HS-5 (cell line): ENCODE results near the gene RNF6.
"Not testable (repeated sequence)": the region's sequence is repeated elsewhere in the genome, so short reads cannot be mapped to it uniquely, and the experiment has no call there.

Source experiments
- DNase-seq: peaks from one replicate; pipeline ENCODE4 v3.0.0-alpha.2; 2012; ENCODE audit warnings: low read depth

Gene RNF6

GRCh38 chr13:26221721-26222519 is at the start of gene RNF6:
Gene RNF6, minus strand, starts transcription at chr13:26222314. Its CDS starts 2,665 bp downstream, at chr13:26219649.
- DNase-seq = peak; percentile 71

DNA sequence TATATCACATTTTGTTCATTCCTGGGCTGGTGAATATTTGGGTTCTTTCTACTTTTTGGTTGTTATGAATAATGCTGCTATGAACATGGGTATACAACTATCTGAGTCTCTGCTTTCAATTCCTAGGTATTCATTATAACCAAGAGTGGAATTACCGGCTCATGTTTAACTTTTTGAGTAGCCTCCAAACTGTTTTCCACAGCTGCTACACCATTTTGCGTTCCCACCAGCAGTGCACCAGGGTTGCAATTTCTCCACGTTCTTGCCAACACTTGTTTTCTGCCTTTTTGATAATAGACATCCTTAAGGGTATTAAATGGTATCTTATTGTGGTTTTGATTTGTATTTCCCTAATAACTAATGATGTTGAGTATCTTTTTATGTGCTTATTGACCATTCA is 48.6 kb upstream of the RNF6 start:
- no peak for DNase-seq

DNA sequence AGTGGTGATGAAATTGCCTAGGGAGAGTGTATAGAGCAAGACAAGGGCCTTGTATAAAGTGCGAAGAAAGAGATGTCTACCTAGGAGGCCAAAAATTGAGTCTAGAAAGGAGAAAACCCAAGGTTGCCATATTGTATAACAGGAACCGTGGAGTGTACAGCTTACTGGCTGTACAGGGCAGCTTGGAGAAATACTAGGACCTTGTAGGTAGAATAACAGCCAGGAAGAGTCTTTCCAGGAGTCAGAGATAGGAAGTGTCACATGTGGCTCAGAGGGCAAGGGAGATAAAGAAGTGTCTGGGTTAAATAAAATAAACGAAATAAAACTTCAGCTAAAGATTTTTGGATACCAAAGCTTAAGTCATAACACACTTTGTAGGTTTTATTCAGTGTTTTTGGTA is 44.2 kb upstream of the RNF6 start:
- DNase-seq = no peak

DNA sequence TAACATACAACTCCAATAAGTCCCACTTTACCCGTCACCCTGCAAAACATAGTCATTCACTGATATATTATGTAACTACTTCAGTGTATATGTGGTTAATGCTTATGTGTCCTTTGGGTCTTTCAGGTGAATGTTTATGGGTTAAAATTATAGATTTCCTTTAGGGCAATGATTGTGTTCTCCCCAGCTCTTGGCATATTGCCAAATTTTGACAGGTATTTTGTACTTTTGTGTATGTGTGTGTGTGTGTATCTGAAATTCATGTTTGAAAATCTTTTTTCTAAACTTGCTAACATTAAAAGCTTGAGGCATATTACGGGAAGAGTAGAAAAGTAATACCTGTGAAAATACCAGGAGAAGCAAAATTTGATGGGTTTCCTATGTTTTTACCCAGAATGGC is 40.0 kb upstream of the RNF6 start:
- no peak for DNase-seq

- no peak for DNase-seq
Observed at GRCh38 chr13:26259634-26260033, 37.5 kb upstream of the RNF6 start.

DNA sequence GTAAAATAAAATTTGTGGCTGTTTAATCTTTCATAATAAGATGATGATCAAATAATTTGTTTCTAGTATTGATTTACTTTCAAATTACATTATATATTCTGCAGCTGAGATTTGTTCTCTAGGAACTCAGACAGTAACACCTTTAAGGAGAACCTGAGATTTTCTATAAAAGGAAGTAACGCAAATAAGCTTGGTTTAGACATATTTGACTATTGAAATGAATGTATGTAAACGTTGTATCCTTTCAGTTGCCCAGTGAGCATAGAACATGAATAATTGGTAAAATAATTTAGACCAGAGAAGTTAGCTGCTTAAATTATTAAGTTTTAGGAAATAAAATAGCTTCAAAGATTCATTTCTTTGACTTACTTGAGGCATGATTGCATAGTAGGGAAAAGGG is 34.9 kb upstream of the RNF6 start:
- no peak for DNase-seq

DNA sequence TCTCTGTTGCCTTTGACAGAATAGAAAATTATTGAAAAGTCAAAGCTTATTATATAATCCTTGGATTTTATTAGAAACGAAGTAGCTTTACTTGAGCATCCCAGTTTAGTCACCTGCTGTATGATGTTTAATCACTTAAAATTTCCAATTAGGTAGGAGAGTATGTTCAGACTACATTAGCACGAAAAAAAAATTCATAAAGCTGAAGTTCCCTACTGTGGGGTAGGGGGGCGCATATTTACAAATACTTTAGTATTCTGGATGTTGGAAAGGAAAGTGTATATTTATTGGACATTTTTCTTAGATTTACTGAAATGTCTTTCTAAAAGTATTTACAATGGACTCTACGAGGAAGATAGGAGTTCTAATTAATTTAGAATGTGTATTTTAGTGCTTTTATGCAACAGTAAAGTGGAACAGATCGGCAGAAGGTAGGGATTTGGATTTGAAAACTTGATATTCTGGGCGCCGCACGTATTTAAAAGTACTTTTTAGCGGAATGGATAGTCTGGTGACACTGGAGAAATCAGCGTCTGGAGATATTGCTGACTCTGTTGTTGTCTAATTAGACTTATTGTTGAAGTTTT is 33.7 kb upstream of the RNF6 start:
- no peak for DNase-seq

DNA sequence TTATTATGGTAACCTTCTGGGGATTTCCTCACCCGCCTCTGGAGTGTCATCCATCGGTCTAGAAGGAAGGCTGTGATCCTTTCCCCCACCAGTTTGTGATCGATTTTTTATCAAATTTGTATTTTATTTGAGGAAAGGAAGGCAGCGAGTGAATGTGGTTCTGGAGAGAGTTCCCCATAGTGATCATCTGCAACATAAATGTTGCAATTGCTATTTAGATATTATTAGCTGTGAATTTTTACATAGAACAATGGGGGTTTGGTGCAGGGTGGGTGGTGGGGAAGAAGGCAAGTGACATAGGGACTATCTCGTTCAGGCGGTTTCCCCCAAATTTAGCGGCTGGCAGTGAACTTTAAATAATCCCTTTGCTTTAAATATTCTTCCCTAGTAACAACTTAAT is 33.0 kb upstream of the RNF6 start:
- DNase-seq = no peak

GRCh38 chr13:26254583-26255111 is 32.5 kb upstream of the RNF6 start:
- DNase-seq = no peak

DNA sequence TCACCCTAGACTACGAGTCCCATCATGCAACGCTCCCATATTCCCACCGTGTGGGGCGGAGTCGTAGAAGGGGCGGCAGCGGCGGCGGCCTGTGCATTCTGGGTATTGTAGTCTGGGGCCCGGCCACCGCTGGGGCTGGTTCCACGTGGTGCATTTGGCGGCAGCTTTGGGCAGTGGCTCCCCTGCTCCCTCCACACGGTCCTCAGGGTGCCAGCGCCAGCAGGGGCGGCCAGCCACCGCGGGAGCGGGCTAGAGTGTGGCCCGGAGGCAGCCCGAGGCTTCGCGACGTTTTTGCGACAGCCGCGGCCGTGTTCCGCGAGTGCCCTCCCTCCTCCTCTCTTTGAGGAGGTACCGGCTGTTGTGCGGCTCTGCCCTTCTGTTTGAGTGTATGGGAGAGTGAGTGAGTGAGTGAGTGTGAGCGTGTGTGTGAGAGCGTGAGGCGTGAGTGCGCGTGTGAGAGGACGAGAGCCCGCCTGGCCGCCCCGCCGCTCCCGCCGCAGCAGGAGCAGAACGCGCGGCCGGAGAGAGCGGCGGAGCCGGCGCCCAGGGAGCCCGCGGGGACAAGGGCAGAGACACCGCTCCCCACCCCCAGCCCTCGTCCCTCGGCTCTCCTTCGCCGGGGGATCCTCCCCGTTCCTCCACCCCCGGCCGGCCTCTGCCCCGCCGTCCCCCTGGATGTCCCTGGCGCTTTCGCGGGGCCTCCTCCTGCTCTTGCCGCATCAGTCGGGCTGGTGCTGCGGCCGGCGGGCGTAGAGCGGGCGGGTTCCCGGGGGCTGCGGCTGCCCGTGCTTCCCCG is 31.9 kb upstream of the RNF6 start, which contains the start of gene CDK8:
TSS of gene CDK8 (plus strand) at position 343 of the 796 bp plus-strand sequence. CDS start 513 bp downstream, outside the sequence.
- DNase-seq = peak; percentile 49

GRCh38 chr13:26253262-26253786 is 31.2 kb upstream of the RNF6 start:
- DNase-seq = no peak

DNA sequence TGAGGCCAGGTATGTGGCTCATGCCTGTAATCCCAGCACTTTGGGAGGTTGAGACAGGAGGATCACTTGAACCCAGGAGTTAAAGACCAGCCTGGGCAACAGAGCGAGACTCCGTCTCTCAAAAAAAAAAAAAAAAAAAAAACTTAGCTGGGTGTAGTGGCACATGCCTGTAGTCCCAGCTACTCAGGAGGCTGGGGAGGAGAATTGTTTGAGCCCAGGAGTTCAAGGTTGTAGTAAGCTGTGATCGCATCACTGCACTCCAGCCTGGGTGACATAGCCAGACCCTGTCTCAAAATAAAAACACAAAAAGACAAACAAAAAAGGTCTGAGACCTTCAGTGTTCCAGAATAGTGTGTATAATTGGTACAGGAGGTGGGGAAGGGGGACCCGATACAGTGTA is 29.9 kb upstream of the RNF6 start:
- not testable (repeated sequence) for DNase-seq

DNA sequence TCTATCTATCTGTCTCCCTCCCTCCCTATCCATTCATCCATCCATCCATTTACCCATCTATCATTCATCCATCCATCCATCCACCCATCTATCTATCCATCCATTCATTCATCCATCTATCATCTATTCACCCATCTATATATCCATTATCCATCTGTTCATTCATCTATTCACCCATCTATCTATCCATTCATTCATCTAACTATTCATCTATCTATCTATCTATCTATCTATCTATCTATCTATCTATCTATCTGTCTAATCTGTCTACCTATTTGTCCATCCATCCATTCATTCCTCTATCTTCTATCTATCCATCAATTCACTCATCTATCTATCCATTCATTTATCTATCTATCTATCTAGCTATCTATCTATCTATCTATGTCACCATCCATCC is 27.4 kb upstream of the RNF6 start:
- no peak for DNase-seq

DNA sequence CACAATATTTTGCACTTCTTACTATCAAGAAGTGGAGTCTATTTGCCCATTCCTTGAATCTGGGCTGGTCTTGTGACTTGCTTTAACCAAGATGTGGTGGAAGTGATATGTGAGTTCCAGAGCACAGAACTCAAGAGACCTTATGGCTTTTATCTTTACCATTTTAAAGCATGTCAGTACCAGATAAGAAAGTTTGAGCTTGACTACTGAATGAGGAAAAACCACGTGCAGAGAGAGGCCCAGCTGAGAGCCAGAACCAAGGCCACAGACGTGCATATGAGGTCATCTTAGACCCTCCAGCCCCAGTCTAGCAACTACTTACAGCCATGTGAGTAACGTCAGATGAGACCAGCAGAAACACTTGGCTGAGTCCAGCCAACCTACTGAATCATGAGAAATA is 25.5 kb upstream of the RNF6 start:
- DNase-seq = no peak

GRCh38 chr13:26247011-26247410 is 24.9 kb upstream of the RNF6 start:
- no peak for DNase-seq

DNA sequence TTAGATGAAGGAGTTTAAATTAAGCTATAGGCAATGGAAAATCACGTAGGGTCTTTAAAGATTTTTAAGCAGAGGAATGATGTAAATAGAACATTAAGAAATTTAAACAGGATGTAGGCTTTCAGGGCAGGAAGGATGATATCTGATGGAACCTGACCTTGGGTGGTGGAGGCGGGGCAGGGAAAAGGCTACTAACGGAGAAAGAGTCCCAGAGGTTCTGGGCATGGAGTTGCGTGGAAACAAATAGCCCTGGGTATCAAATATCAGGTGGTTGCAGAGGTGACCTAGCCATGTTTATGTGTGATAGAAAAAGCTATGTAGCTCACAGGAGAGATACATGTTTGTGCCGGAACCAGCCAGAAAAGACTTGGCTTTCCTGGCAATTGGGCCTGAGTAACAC is 24.0 kb upstream of the RNF6 start:
- DNase-seq = no peak

DNA sequence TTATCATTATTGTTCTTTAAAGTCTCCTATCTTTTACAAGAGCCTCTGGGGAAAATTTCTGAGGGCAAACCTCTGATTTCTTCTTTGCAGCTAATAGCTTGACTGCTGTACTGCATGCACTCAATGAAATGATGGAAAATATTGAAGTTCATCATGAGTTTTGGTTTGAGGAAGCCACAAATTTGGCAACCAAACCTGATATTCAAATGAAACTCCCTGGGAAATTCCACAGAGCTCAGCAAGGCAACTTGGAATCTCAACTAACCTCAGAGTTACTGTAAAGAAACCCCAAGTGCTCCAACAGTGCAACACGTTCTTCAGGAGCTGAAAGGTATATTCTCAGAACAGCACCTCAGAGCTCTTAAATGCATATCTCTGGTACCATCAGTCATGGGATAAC is 14.2 kb upstream of the RNF6 start:
- no peak for DNase-seq

GRCh38 chr13:26230703-26231102 is 8.6 kb upstream of the RNF6 start:
- no peak for DNase-seq

DNA sequence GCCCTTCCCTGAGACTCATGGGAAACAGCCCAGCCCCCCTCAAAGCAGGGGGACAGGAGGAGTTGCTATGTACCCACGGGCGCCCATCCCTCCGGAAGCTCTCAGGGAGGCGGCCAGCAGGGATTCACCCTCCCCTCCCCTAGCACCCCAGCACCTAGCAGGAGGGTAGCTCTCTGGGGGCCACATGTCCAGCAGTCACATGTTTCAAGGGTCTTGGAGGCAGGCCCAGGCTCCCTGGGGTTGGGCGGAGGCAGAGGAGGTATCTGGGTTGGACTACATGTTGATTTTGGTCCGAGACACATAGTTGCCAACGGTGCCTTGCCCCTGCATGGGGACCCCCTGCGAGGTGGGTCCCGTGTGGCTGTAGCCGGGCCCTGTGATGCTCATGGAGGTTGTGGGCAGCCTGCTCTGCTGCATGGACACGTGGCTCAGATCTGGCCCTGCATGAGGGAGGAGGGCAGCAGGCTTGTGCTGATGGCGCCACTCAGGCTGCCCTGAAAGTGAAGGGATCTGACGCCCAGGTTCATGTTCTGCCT is 7.0 kb upstream of the RNF6 start:
- DNase-seq = no peak

GRCh38 chr13:26228096-26228495 is 6.0 kb upstream of the RNF6 start:
- DNase-seq = no peak

DNA sequence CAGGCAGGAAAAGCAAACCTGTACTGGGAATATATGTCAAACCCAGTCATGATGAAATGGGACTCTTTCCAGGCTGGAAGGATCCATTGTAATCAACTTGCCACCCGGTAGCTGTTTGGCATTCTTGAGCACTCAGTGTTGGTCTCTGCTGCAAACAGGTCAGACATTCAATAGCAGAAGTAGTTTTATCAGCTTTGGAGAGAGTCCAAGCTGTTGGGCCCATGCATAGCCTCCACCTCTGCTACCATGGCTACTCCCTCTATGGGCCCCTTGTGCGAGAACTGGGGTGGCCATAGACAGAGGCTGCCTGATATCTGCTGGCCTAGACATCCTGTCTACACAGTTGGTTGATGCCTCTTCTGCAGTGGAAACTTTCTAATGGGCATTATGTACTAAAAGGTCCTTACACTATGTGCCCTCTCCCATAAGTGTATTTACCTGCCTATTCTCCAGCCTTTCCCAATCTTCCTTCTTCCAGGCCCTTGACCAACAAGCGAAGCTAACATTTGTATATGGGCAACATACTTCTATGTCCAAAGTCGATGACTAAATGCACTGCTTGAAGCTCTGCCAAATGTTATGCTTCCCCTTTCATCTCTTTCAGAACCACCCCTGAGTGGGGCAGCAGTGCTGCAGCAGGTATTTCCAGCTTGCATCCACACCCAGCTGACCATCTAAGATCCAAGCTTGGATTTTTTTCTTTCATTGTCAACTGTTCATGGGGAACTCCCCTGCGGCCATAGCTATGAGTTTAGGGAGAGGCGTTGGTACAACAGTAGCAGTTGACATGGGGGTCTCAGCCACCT is 5.3 kb upstream of the RNF6 start:
- DNase-seq = no peak
